Skeletal muscle tissue (tissue), 4 donors: Measurements from ENCODE around the gene SASH1. TPM values are rescaled to one million over a fixed set of nuclear protein-coding genes. Genes with fewer than 3 reads are reported as not detected.

Source experiments
- H3K27ac ChIP-seq: one replicate; pipeline ENCODE4 v1.7.0; 2013; ENCODE audit warnings: mild to moderate bottlenecking, low read depth, low read length, inconsistent platforms
- H3K27me3 ChIP-seq, 3 donors: one replicate each; pipeline ENCODE4 v1.7.0; 2013; ENCODE audit warnings: low read length in 3 of 3; ENCODE audit not compliant: control insufficient read depth in 3 of 3, insufficient read depth in 3 of 3
- H3K36me3 ChIP-seq, 3 donors: one replicate each; pipeline ENCODE4 v1.7.0; 2013; ENCODE audit warnings: low read length in 3 of 3; ENCODE audit not compliant: control insufficient read depth in 3 of 3, insufficient read depth in 3 of 3
- H3K4me1 ChIP-seq, 3 donors: one replicate each; pipeline ENCODE4 v1.7.0; 2013; ENCODE audit warnings: low read length in 3 of 3, mild to moderate bottlenecking in 3 of 3; ENCODE audit not compliant: control insufficient read depth in 3 of 3, insufficient read depth in 3 of 3
- H3K4me3 ChIP-seq, 3 donors: one replicate each; pipeline ENCODE4 v1.7.0; 2013; ENCODE audit warnings: low read length in 3 of 3
- H3K9ac ChIP-seq, 3 donors: one replicate each; pipeline ENCODE4 v1.7.0; 2013; ENCODE audit warnings: low read length in 3 of 3, mild to moderate bottlenecking in 3 of 3, moderate library complexity in 2 of 3, low read depth in 1 of 3
- H3K9me3 ChIP-seq, 3 donors: one replicate each; pipeline ENCODE4 v1.7.0; 2013; ENCODE audit warnings: low read length in 3 of 3; ENCODE audit not compliant: control insufficient read depth in 3 of 3
- total RNA-seq: library from RNA; depleted of rRNA; stranded (reverse); fragments of >200 nt; gene quantifications from one replicate; pipeline ENCODE4 v1.2.3, GENCODE V29; 2014
- donor health status: Osteomylitis.

The SASH1 gene
- total RNA-seq, 1 donor from 2014 or later, result 85.1 TPM

DNA sequence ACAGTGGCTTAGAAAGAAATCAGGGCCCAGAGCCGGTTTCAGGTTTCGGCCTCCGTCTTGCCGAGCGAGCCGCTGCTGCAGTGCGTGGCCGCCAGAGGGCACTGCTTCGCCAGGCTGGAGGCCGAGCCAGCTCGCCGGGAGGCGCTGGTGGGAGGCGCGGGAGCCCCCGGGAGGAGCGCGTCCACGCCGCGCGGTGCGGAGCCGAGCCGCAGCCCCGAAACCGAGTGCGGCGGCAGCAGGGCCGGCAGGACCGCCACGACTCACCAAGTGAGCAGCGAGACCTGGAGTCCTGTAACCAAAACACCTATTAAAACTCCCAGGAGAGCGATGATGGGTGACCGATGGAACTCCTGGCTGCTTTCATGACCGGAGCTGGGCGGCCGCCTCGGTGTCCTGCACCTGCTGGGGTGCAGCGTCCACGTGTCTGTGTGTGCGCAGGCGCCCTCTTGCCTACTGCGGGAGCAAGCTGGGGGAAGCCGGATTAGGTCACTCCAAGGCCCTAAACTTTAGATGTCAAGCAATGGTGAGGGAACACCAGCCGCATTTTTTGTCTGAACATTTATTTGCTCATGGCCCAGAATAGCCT, 217.3 kb downstream of the SASH1 start:
- H3K4me3 ChIP-seq, result peak overlapping the region; percentile 27 to 81 (median 71)
- H3K36me3 ChIP-seq, result no peaks in the 10 kb centered on the region
- peaks cover 0 to 7% (median 3%) of the 10 kb centered on the region in 3 donors for H3K4me1 ChIP-seq
- no peaks in the 10 kb centered on the region for H3K9me3 ChIP-seq
- peak overlapping the region in 2 of 3 donors; percentile 54 to 79 for H3K9ac ChIP-seq
- no peak overlapping the region for H3K27ac ChIP-seq
- H3K27me3 ChIP-seq, result no peaks in the 10 kb centered on the region

DNA sequence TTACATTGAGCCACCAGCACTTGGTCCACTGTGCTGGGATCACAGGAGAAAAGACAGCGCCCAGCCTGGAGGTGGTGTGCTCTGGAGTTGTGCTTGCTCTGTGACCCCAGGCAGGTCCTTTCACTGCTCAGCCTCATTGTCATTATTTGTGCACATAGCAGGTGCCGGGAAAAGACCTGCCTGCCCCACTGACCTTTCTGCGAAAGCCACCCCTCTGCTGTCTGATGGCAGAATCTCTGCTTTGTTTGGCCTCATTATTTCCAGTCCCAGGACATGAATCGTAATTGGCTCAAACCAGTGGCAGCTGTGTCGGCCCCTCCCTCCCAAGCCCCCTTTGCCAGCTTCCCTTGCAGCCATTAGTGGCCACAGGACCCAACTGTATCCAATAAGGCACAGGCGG, 219.0 kb downstream of the SASH1 start:
- Histone ChIP-seq H3K27ac (no peak overlapping the region), H3K36me3 (no peaks in the 10 kb centered on the region), H3K27me3 (no peaks in the 10 kb centered on the region), H3K9me3 (no peaks in the 10 kb centered on the region), H3K4me3 (no peak overlapping the region), H3K9ac (no peak overlapping the region), H3K4me1 (peaks cover 3 to 7% (median 5%) of the 10 kb centered on the region in 3 donors)

DNA sequence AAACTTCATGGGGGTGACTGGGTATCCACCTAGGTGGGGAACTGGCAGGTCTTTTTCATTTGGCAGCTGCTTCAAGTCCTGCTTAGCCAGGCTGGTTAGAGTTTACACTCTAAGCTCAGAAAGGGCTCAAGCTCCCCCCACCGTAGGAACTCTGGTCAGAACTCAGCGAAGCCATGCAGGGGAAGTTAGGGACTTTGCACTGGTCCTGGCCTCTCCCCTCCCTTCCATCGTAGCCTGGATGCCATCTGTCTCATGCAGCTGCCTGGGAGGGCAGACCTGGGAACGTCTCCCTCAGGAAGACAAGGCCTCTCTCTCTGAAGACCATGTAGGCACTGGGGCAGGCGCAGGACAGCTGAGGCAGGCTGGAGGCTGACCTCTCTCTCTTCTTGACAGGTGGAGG, 220.4 kb downstream of the SASH1 start:
- Histone ChIP-seq H3K36me3 (no peaks in the 10 kb centered on the region), H3K9me3 (no peaks in the 10 kb centered on the region), H3K27me3 (no peaks in the 10 kb centered on the region), H3K4me3 (no peak overlapping the region), H3K4me1 (peaks cover 3 to 7% (median 5%) of the 10 kb centered on the region in 3 donors), H3K27ac (no peak overlapping the region), H3K9ac (no peak overlapping the region)

DNA sequence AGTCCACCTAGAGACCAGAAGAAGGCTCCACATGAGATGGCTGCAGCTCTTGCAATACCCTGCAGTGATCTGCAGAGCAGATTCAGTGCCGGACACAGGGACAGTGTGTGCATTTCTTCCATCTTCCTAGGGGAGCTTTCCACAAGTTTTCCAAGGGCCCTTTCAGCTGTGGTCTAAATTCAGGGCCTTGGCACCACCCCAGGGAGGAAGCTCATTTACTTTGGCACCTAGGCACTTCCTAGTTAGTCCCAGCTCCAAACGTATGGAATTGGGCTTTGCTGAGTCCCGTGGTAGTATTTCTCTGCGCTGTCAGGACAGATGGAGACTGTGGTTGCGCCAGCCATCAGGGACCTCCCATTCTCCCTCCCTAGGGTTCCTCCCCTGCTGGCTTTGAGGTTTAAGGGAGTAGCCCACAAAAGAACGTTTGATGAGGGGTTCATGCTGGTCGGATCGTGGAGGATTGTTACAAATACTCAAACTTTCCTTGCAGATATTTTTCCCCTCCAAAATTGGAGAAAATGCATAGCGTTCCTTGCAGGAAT, 221.9 kb downstream of the SASH1 start:
- Histone ChIP-seq H3K4me3 (no peak overlapping the region), H3K36me3 (no peaks in the 10 kb centered on the region), H3K27ac (no peak overlapping the region), H3K27me3 (no peaks in the 10 kb centered on the region), H3K9me3 (no peaks in the 10 kb centered on the region), H3K9ac (no peak overlapping the region), H3K4me1 (peaks cover 3 to 7% (median 5%) of the 10 kb centered on the region in 3 donors)

- Histone ChIP-seq H3K9ac (no peak overlapping the region), H3K36me3 (no peaks in the 10 kb centered on the region), H3K4me1 (peaks cover 0 to 5% (median under 1%) of the 10 kb centered on the region in 3 donors), H3K4me3 (no peak overlapping the region), H3K27ac (no peak overlapping the region), H3K9me3 (no peaks in the 10 kb centered on the region), H3K27me3 (no peaks in the 10 kb centered on the region)
These were observed 222.8 kb downstream of the SASH1 start for GRCh38 chr6:148565321-148565926.

DNA sequence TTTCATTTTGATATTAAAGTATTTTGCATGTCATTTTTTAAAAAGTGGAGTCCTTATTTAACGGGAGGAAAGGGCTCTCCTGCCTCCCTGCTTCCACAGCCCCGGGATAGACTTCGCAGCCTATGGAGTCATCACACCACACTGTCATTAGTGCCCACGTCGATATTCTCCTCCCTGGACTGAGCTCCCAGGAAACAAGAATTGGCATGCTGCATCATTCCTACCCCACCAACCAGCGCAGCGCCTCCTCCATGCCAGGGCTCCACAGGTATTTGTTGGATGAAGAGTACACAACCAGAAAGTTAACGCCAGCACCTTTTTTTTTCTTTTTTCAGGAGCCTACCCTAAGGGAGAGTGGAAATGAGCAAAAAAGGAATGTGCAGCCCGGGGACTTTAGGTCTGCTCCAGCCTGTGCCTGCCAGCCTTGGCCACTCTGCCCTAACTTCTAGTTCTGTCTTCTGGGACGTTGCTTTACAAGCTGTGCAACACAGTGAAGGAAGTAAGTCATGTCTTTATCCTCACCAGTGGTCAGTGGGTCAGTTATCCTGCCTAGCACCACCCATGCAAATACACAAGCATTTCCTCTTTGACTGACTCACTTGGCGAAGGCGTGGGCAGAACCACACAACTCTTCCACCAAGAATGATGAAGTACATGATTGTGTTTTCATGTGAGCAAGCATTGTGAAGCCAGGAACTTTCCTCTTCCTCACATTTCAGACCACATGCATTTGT, 223.5 kb downstream of the SASH1 start:
- no peak overlapping the region for H3K9ac ChIP-seq
- no peak overlapping the region for H3K27ac ChIP-seq
- peaks cover 0 to 5% (median 0%) of the 10 kb centered on the region in 3 donors for H3K4me1 ChIP-seq
- H3K36me3 ChIP-seq, result no peaks in the 10 kb centered on the region
- H3K27me3 ChIP-seq, result no peaks in the 10 kb centered on the region
- no peaks in the 10 kb centered on the region for H3K9me3 ChIP-seq
- H3K4me3 ChIP-seq, result no peak overlapping the region

GRCh38 chr6:148566664-148567350, 224.2 kb downstream of the SASH1 start:
- no peak overlapping the region for H3K27ac ChIP-seq
- no peak overlapping the region for H3K9ac ChIP-seq
- no peak overlapping the region for H3K4me3 ChIP-seq
- peaks cover 0 to 3% (median 0%) of the 10 kb centered on the region in 3 donors for H3K27me3 ChIP-seq
- no peaks in the 10 kb centered on the region for H3K9me3 ChIP-seq
- H3K36me3 ChIP-seq, result no peaks in the 10 kb centered on the region
- H3K4me1 ChIP-seq, result peaks cover 0 to 5% (median 0%) of the 10 kb centered on the region in 3 donors

GRCh38 chr6:148570456-148570855, 227.8 kb downstream of the SASH1 start:
- no peak overlapping the region for H3K9ac ChIP-seq
- peaks cover 0 to 3% (median 0%) of the 10 kb centered on the region in 3 donors for H3K27me3 ChIP-seq
- H3K36me3 ChIP-seq, result no peaks in the 10 kb centered on the region
- H3K4me3 ChIP-seq, result no peak overlapping the region
- peaks cover 0 to 14% (median 5%) of the 10 kb centered on the region in 3 donors for H3K4me1 ChIP-seq
- no peak overlapping the region for H3K27ac ChIP-seq
- H3K9me3 ChIP-seq, result no peaks in the 10 kb centered on the region

GRCh38 chr6:148572676-148573335, 230.2 kb downstream of the SASH1 start:
- Histone ChIP-seq H3K4me1 (peaks cover 0 to 9% (median 5%) of the 10 kb centered on the region in 3 donors), H3K27ac (peak overlapping the region; percentile 11), H3K27me3 (peaks cover 0 to 3% (median 0%) of the 10 kb centered on the region in 3 donors), H3K9ac (peak overlapping the region in 1 of 3 donors; percentile 11), H3K4me3 (no peak overlapping the region), H3K9me3 (no peaks in the 10 kb centered on the region), H3K36me3 (no peaks in the 10 kb centered on the region)
